ENCODE measurements around the gene NFIX. TPM values are rescaled to one million over a fixed set of nuclear protein-coding genes. Genes with fewer than 3 reads are reported as not detected.

The NFIX gene
- total and polyA plus RNA-seq, 2 donors (not counting 1 experiment from before 2014, with no cell fraction given) = 0.69 to 5.6 TPM

DNA sequence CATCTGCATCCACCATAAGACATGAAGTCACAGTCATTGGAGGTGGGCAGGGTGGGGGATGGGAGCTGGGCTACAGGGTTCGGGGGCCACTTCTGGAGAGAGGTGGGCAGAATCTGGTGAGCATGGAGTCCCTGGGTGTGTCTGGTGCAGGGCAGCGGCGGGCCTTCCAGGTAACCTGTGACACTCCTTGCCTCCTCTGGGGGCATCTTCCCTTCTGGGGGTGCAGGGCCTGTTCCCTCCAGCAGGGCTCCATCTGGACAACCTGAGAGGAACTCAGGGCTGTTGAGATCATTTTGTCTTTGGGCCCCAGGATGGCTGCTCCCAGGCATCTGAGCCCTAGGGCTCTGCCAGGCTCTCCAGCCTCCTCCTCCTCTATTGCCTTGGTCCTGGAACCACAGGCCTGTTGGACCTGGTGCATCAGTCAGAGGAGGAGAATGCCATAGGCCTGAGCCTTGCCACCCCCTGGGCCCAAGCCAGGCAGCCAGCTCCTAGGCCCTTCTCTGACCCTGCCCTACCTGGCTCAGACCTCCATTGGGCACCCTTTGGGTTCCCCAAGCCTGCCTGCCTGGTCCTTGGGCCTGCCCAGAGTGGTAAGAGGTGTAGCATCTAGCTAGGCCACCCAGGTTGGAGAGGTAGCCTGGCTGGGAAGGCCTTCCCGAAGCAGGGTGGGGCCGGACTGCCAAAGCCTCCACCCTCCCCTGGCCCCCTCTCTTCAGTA is 94.0 kb downstream of the NFIX start:
- peaks cover 7% of the 10 kb centered on the region for H4K20me1 ChIP-seq (ENCODE audit: control insufficient read depth, insufficient read depth, low read length, poor library complexity, severe bottlenecking)
- no peak overlapping the region for H3K4me3 Mint-ChIP-seq
- no peak overlapping the region for H2AFZ ChIP-seq (ENCODE audit: insufficient read depth, low read depth, low read length, poor library complexity, severe bottlenecking)
- 82% methylated on average over 5 of the region's 5 CpGs for WGBS (ENCODE audit: insufficient coverage)
- H3K27me3 ChIP-seq (replicated peaks in 1 of 4; ENCODE audit: control extremely low read depth in 1 of 4, control insufficient read depth in 3 of 4, insufficient read depth in 4 of 4, low read length in 3 of 4) = no peaks in the 10 kb centered on the region
- H3K27ac Mint-ChIP-seq = no peak overlapping the region
- ATAC-seq (ENCODE audit: low read depth) (no peak), DNase-seq (peak; percentile 46)
- no peak overlapping the region for H3K9ac ChIP-seq (ENCODE audit: low read length)
- no peaks in the 10 kb centered on the region for H3K79me2 ChIP-seq (ENCODE audit: control insufficient read depth, insufficient read depth, low read length)
- no peaks in the 10 kb centered on the region for H3K9me3 Mint-ChIP-seq (ENCODE audit: insufficient read depth)
- no peak overlapping the region for H3K27ac ChIP-seq (ENCODE audit: low read length in 2 of 2)
- H3K4me2 ChIP-seq (replicated peaks; ENCODE audit: low read depth, low read length, poor library complexity, severe bottlenecking) = no peak overlapping the region
- H3K4me1 ChIP-seq (ENCODE audit: control insufficient read depth in 2 of 2, insufficient read depth in 2 of 2, low read length in 2 of 2) = peaks cover 5 to 8% of the 10 kb centered on the region in 2 donors
- TF ChIP-seq, protein P1, sequence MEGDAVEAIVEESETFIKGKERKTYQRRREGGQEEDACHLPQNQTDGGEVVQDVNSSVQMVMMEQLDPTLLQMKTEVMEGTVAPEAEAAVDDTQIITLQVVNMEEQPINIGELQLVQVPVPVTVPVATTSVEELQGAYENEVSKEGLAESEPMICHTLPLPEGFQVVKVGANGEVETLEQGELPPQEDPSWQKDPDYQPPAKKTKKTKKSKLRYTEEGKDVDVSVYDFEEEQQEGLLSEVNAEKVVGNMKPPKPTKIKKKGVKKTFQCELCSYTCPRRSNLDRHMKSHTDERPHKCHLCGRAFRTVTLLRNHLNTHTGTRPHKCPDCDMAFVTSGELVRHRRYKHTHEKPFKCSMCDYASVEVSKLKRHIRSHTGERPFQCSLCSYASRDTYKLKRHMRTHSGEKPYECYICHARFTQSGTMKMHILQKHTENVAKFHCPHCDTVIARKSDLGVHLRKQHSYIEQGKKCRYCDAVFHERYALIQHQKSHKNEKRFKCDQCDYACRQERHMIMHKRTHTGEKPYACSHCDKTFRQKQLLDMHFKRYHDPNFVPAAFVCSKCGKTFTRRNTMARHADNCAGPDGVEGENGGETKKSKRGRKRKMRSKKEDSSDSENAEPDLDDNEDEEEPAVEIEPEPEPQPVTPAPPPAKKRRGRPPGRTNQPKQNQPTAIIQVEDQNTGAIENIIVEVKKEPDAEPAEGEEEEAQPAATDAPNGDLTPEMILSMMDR (IDR thresholded peaks at IDR 0.05) = peak; percentile 56
- no peak for TF ChIP-seq EZH2 (IDR thresholded peaks at IDR 0.05; ENCODE audit: borderline replicate concordance, insufficient read depth, low read depth, low read length, poor library complexity, severe bottlenecking)
- H3K36me3 ChIP-seq (replicated peaks in 1 of 2; ENCODE audit: control extremely low read depth in 1 of 2, control insufficient read depth in 1 of 2, extremely low read depth in 1 of 2, insufficient read depth in 2 of 2, low read length in 1 of 2) = no peaks in the 10 kb centered on the region
- POLR2A ChIA-PET = no interaction called here
- intact Hi-C loops (cut with micrococcal nuclease) = no loop called here
- CTCF ChIA-PET = interaction anchor here (0.6 to 8.2 kb wide), 3 partner anchors 66 to 124 kb away, joined by 3 to 285 read pairs (median 5); no protein-coding TSS in a partner anchor
- peaks cover 6% of the 10 kb centered on the region for H3K4me1 Mint-ChIP-seq
- H3K4me3 ChIP-seq (ENCODE audit: control extremely low read depth in 1 of 5, extremely low read depth in 1 of 5, insufficient read depth in 1 of 5, low read depth in 2 of 5, low read length in 4 of 5) = no peak overlapping the region
- no peaks in the 10 kb centered on the region for H3K9me3 ChIP-seq (ENCODE audit: control extremely low read depth in 1 of 3, control insufficient read depth in 2 of 3, insufficient read depth in 1 of 3, low read length in 2 of 3)
- peaks cover 3% of the 10 kb centered on the region for H3K27me3 Mint-ChIP-seq

DNA sequence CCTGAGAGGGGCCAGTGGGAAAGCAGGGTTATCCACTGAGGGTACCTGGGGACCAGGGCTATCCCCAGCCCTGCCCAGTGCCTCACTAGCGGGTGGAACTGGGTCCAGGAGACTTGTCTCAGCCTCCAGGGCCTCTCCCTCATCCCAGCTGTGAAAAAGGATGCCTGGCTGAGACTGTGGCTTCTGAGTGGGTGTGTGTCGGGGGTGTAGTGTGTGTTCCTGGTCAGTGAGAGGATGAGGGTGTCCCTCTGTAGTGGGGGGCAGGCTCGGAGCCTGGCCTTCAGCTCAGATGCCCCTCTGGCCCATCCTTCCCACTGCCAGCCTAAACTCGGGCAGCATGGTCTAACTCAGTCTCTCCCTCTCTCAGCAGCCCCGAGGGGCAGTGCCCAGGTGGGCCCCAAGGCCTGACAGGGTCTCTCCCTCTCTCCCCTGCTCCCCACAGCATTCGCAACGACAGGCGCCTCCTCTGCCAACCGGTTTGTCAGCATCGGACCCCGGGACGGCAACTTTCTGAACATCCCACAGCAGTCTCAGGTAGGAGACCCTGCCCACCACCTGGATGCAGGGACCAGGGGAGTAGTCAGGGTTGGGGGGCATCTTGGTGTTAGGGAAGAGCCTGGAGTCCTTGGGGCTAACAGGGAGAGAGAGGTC is 94.7 kb downstream of the NFIX start:
- WGBS (ENCODE audit: insufficient coverage) = 88% methylated on average over 9 of the region's 12 CpGs
- Mint-ChIP-seq H3K27me3 (no peaks in the 10 kb centered on the region), H3K27ac (no peak overlapping the region), H3K4me3 (no peak overlapping the region), H3K4me1 (peaks cover 12% of the 10 kb centered on the region), H3K9me3 (ENCODE audit: insufficient read depth) (no peaks in the 10 kb centered on the region)
- H3K9me3 ChIP-seq (ENCODE audit: control extremely low read depth in 1 of 3, control insufficient read depth in 2 of 3, insufficient read depth in 1 of 3, low read length in 2 of 3) = no peaks in the 10 kb centered on the region
- CTCF ChIA-PET = interaction anchor here (0.6 to 8.2 kb wide), 3 partner anchors 66 to 125 kb away, joined by 3 to 285 read pairs (median 5); no protein-coding TSS in a partner anchor
- intact Hi-C loops (cut with micrococcal nuclease) = loop anchor here (5.0 kb wide), 1 partner anchor 58 kb away; no protein-coding TSS in a partner anchor
- no peaks in the 10 kb centered on the region for H3K27me3 ChIP-seq (replicated peaks in 1 of 4; ENCODE audit: control extremely low read depth in 1 of 4, control insufficient read depth in 3 of 4, insufficient read depth in 4 of 4, low read length in 3 of 4)
- POLR2A ChIA-PET = no interaction called here
- H3K27ac ChIP-seq (ENCODE audit: low read length in 2 of 2) = no peak overlapping the region
- ATAC-seq (ENCODE audit: low read depth) (no peak), DNase-seq (no peak)
- TF ChIP-seq, protein P1 (IDR thresholded peaks at IDR 0.05) = no peak
- TF ChIP-seq EZH2 (IDR thresholded peaks at IDR 0.05; ENCODE audit: borderline replicate concordance, insufficient read depth, low read depth, low read length, poor library complexity, severe bottlenecking) = no peak
- H2AFZ ChIP-seq (ENCODE audit: insufficient read depth, low read depth, low read length, poor library complexity, severe bottlenecking) = no peak overlapping the region
- peaks cover 7% of the 10 kb centered on the region for H4K20me1 ChIP-seq (ENCODE audit: control insufficient read depth, insufficient read depth, low read length, poor library complexity, severe bottlenecking)
- H3K79me2 ChIP-seq (ENCODE audit: control insufficient read depth, insufficient read depth, low read length) = no peaks in the 10 kb centered on the region
- H3K9ac ChIP-seq (ENCODE audit: low read length) = no peak overlapping the region
- no peaks in the 10 kb centered on the region for H3K36me3 ChIP-seq (replicated peaks in 1 of 2; ENCODE audit: control extremely low read depth in 1 of 2, control insufficient read depth in 1 of 2, extremely low read depth in 1 of 2, insufficient read depth in 2 of 2, low read length in 1 of 2)
- H3K4me3 ChIP-seq (ENCODE audit: control extremely low read depth in 1 of 5, extremely low read depth in 1 of 5, insufficient read depth in 1 of 5, low read depth in 2 of 5, low read length in 4 of 5) = no peak overlapping the region
- peaks cover 11 to 15% of the 10 kb centered on the region in 2 donors for H3K4me1 ChIP-seq (ENCODE audit: control insufficient read depth in 2 of 2, insufficient read depth in 2 of 2, low read length in 2 of 2)
- H3K4me2 ChIP-seq (replicated peaks; ENCODE audit: low read depth, low read length, poor library complexity, severe bottlenecking) = no peak overlapping the region
